NCI-H187 treated with DMSO at 0.1 percent for 48 hours (cell line): ENCODE measurements around the gene MTTP.

ENCODE experiments used
- DNase-seq: peaks from one replicate; lab custom pipeline; 2025; lab: John Stamatoyannopoulos, UW

MTTP gene

GRCh38 chr4:99593781-99594641 lies 19.4 kb downstream of the MTTP start:
- no peak for DNase-seq

DNA sequence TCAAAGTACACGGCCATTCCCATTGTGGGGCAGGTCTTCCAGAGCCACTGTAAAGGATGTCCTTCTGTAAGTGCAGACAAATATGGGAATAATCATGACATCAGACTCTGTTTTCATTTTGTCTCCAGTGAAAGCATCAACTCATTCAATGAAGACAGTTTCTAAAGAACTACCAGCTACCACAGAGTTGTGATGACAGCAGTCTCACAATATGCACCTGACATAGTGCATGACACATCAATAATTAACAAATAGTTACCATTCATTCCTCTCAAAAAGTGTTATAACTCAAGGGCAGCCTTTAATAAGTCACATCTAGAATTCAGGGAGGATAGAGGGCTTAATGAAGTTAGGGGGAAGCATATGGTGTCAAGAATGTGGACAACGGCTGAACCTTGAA lies 20.2 kb downstream of the MTTP start:
- no peak for DNase-seq

DNA sequence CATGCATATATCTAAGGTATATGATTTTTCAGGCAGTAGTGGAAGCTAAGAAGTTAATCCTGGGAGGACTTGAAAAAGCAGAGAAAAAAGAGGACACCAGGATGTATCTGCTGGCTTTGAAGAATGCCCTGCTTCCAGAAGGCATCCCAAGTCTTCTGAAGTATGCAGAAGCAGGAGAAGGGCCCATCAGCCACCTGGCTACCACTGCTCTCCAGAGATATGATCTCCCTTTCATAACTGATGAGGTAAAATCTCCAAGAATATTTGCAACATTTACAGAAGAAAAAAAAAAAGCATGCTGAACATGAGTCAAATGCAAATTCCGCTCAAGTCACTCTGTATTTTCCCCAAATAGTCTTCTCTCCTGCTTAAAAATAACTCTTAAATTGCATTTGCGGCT lies 32.1 kb downstream of the MTTP start:
- no peak for DNase-seq

- DNase-seq = no peak
Observed at GRCh38 chr4:99608417-99608816, 33.8 kb downstream of the MTTP start.

GRCh38 chr4:99610605-99611175 lies 36.1 kb downstream of the MTTP start:
- no peak for DNase-seq

DNA sequence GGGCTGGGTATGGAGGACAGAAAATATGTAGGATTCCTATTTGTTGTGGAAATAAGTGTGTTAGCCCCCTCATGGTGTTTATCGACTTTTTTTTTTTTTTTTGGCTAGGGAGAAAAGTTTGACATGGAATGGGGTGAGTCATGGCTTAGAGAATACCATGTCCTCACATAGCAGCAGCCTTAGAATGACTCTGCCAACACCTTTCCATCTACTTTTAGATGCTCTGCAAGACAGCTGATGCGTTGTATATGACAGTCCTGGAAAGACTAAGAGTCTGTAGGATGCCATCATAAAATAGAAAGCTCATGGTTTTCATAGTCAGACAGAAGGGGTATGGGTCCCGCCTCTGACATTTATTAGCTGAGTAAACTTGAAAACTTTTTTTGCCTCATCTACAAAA lies 37.7 kb downstream of the MTTP start:
- DNase-seq = no peak

DNA sequence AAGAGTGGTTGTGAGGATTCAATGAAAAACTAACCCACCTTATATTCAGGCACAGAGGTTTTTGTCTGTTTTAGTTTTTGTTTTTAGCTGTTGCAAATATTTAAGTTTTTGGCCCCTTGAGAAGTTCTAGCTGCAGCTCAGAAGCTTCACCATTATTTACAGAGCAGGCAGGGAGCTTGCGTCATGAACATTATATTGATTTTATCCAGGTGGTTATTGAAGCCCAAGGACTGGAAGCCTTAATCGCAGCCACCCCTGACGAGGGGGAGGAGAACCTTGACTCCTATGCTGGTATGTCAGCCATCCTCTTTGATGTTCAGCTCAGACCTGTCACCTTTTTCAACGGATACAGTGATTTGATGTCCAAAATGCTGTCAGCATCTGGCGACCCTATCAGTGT lies 38.1 kb downstream of the MTTP start:
- DNase-seq = no peak

DNA sequence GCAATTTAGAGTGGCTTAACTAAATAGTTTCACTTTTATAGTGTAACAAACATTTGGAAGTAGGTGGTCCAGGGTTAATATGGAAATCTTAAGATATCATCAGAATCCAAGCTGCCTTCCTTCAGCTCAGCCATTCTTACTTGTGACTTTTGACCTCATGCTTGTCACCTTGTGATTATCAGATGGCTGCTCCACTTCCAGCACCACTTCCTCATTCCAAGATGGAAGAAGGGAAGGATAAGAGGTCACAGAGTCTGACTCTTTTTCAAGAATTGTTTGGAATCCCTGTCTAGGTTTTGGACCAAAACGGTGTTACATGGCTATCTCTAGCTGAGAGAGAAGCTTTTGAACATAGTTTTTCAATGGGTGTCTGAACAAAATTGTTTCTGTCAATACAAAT lies 39.9 kb downstream of the MTTP start:
- no peak for DNase-seq

DNA sequence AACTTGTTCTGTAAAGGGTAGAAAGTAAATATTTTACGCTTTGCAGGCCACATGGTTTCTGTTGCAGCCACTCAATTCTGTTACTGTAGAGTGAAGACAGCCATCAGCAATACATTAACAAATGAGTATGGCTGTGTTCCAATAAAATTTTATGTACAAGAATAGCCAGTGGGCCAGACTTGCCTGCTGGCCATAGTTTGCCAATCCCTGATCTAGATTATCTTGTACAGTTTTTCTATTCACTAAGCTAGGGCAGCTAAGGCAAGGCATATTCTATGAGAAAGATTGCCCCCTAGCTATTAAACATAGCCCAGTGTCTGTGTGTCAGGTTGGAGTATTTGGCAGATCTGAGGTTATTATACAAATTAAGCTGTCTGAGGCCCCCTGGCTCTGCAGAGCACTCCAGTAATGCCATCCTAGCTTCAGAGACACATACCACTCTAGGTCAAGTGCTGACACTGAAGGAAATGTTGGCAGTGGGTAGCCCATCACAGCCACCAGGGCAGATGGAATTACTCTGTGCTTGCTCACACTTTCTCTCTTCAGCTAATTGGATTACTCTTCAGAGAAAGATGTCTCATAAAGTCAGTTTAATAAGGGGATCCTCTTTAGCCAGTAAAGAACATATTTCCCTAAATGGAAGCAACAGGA lies 40.7 kb downstream of the MTTP start:
- no peak for DNase-seq

DNA sequence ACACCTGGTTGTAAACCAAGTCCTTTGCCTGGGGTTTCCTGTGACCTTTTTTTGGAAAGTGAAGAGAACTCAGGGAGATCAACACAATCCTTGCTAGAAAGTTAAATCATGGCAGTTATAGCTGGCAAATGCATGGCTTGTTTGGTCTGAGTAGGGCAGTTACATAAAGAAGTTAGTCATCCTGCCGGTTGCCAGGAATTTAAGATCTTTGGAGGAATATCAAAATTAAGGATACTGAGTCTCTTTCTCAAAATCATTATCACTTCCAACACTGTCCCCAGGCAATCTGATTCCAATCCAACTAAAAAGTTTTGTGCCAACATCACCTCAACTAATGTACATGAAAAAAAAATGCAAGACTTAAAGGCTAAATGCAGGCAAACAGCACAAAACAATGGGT lies 42.8 kb downstream of the MTTP start:
- no peak for DNase-seq

GRCh38 chr4:99622341-99622740 lies 47.7 kb downstream of the MTTP start:
- DNase-seq = no peak

DNA sequence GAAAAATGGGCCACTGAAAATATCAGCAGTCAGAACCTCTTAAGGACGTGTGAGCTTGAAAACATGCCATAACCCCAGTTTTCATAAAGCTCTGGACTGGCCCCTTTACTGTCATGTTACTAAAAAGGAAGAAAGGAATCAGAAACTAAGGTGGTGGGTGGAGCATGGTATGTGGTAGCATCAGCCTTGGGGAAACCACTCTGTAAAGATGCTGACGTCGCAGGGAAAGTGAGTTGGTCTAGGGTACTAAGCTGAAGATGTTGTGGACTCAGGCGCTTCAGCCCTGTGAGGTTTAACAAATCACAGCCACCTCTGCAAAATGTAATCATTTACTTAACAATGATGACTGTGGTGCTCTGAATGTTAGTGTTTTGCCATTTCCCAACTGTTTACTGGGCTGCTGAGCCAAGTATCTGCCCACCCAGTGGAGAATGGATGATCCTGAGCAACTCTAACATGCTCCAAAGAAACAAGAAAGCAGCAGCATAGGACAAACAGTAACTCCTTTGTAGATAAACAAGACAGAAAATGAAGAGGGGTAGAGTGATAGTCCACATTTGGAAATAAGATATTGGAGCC lies 49.6 kb downstream of the MTTP start:
- DNase-seq = no peak

DNA sequence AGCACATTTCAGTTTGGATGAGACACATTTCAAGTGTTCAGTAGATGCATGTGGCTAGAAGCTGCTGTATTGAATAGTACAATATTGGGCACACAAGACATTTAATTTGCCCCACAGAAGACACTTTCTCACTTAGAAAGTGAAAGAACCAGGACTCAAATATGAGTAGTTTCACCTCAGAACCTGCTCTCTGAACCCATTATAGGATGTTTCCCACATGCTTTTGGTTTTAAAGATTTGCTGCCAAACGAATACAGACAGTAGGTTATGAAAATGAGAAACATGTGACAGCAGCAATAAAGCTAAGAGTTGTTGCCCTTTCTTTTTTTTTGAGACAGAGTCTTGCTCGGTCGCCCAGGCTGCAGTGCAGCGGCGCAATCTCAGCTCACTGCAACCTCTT lies 50.7 kb downstream of the MTTP start:
- no peak for DNase-seq

DNA sequence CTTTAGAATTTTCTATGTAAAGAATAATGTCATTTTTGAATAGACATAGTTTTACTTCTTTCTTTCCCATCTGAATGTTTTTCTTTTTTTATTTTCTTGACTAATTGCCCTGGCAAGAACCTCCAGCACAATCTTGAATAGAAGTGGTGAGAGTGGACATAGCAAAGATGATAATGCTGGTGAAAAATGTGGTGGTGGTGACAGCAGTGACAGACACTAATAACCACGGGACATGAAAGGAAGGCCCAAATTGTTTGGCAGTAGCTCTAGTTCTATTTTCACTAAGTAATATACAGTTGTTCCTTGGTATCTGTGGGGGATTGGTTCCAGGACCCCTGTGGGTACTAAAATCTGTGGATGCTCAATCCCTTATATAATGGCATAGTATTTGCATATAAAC lies 53.4 kb downstream of the MTTP start:
- DNase-seq = no peak

DNA sequence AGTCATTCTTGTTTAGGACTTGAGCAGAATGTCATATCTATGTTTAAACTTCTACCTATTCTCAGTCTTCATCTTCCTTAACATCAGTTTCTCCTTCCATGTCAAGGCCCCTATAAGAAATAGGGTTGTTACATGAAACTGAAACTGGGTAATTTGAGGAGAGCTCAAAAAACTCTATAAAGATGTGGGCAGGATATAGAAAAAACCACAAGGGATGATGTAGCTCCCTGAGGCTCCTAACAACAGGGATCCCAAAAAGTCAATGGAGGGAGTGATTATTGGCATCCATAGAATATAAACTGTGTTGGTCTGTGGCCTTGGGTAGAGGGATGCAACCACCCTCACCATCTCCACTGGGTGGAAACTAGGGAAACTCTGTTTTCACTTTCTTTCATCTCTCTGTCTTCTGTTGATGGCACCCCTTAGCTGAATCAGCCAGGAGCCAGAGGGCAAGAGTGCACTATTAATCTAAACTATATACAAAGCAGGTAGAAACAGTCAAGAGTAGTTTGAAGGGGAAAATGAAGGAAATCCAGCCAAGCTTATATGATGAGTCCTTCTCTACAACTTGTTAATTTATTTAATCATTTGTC lies 55.4 kb downstream of the MTTP start:
- DNase-seq = no peak

- no peak for DNase-seq
Observed at GRCh38 chr4:99630857-99631360, 56.3 kb downstream of the MTTP start.

GRCh38 chr4:99633772-99634171 lies 59.1 kb downstream of the MTTP start:
- DNase-seq = no peak

DNA sequence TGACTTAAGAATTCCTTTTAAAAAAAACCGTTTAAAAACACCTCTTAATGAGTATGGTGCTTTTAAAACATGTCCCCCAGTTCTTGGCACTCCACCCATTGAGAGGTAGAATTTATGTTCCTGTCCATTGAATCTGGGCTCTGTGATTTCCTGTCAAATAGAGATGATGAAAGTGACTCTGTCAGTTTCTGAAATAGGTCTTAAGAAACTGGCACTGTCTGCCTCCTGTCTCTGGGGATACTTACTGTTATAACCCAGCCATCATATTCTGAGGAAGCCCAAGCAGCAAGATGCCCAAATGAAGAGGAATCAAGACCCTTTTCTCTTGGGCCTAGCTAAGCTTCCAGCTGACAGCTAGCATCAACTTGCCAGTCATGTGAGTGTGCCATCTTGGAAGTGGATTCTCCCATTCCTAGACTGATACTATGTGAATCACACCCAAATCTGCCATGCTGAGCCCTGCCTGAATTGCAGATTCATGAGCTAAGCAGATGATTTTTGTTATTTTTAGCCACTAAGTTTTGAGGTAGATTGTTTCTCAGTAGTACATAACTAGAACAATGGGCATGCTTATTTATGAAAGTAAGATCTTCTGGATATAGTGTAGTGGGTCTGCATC lies 60.2 kb downstream of the MTTP start:
- no peak for DNase-seq

GRCh38 chr4:99635601-99636000 lies 61.0 kb downstream of the MTTP start:
- no peak for DNase-seq

- no peak for DNase-seq
Observed at GRCh38 chr4:99636422-99636821, 61.8 kb downstream of the MTTP start.

GRCh38 chr4:99637174-99637573 lies 62.5 kb downstream of the MTTP start:
- DNase-seq = no peak

GRCh38 chr4:99640676-99641075 lies 66.1 kb downstream of the MTTP start:
- no peak for DNase-seq
